MCF 10A (cell line): ENCODE results near the gene CENPU. TPM values are rescaled to one million over a fixed set of nuclear protein-coding genes. Genes with fewer than 3 reads are reported as not detected.
A peak's percentile ranks its signal among the peaks of the same experiment; 100 is the strongest.

Source experiments
- BruUV-seq: library from RNA; stranded (reverse); fragments of 400-500 nt; replicated peaks from 2 replicates; lab custom pipeline; 2021; lab: Mats Ljungman, UMichigan
- CTCF ChIA-PET: fragments of 300-600 bp; sonication (Branson Sonifier 250); formaldehyde crosslinking; extraction: SDS; loops from one replicate; lab custom pipeline; 2021; ENCODE audit warnings: antibody characterized with exemption, inconsistent platforms; lab: Yijun Ruan, JAX
- POLR2A ChIA-PET: fragments of 300-600, 350-650 bp; sonication (Branson Sonifier 250); formaldehyde crosslinking; extraction: SDS; loops from one replicate; lab custom pipeline; 2020; ENCODE audit warnings: antibody characterized with exemption, inconsistent platforms; lab: Yijun Ruan, JAX
- DNase-seq: peaks from one replicate; pipeline ENCODE4 v3.0.0-alpha.2; 2018; ENCODE audit not compliant: unreplicated experiment
- H3K27ac Mint-ChIP-seq: one replicate; pipeline ENCODE4 v1.8.0; 2022; ENCODE audit warnings: mild to moderate bottlenecking, low read depth, mixed read lengths; ENCODE audit not compliant: unreplicated experiment
- H3K27me3 Mint-ChIP-seq: one replicate; pipeline ENCODE4 v1.8.0; 2022; ENCODE audit warnings: mixed read lengths; ENCODE audit not compliant: insufficient read depth, unreplicated experiment
- H3K36me3 Mint-ChIP-seq: one replicate; pipeline ENCODE4 v1.8.0; 2022; ENCODE audit warnings: mild to moderate bottlenecking, moderate library complexity, mixed read lengths; ENCODE audit not compliant: insufficient read depth, unreplicated experiment
- H3K4me1 Mint-ChIP-seq: one replicate; pipeline ENCODE4 v1.8.0; 2022; ENCODE audit warnings: mixed read lengths; ENCODE audit not compliant: insufficient read depth, unreplicated experiment
- H3K4me3 Mint-ChIP-seq: one replicate; pipeline ENCODE4 v1.8.0; 2022; ENCODE audit warnings: mild to moderate bottlenecking, moderate library complexity, mixed read lengths; ENCODE audit not compliant: unreplicated experiment
- H3K9me3 Mint-ChIP-seq: one replicate; pipeline ENCODE4 v1.8.0; 2022; ENCODE audit warnings: mixed read lengths; ENCODE audit not compliant: unreplicated experiment
- CTCF ChIP-seq: fragments of 200-600 bp; IDR thresholded peaks from one replicate; pipeline ENCODE4 v1.8.0; 2022; ENCODE audit warnings: antibody characterized with exemption, mild to moderate bottlenecking; ENCODE audit not compliant: unreplicated experiment
- intact Hi-C: fragments of 100-400 bp; cut with micrococcal nuclease; formaldehyde crosslinking; loops from 2 replicates; pipeline ENCODE4 v1.14.1; 2022
- total RNA-seq: library from RNA; stranded (reverse); gene quantifications from 2 replicates; pipeline ENCODE4 v1.2.3, GENCODE V29; 2022

The CENPU gene
- total RNA-seq, 1 experiment from 2014 or later, result 22.3 TPM

GRCh38 chr4:184649026-184649970 is 84.6 kb downstream of the CENPU start, which contains the start of the genes CASP3 and PRIMPOL:
CASP3 (minus strand) TSS chr4:184649447; CDS start chr4:184638453, 10,994 bp downstream.
PRIMPOL (plus strand) TSS chr4:184649738; CDS start chr4:184657141, 7,403 bp downstream.
- intact Hi-C loops, result loop anchor here (1.0 to 10.0 kb wide), 8 partner anchors 40 to 448 kb away; partner anchors contain the start of genes CENPU and IRF2
- H3K9me3 Mint-ChIP-seq, result no peaks in the 10 kb centered on the region
- POLR2A ChIA-PET, result interaction anchor here (0.6 to 4.3 kb wide), 26 partner anchors 10 to 723 kb away, joined by 3 to 53 read pairs (median 4); partner anchors contain the start of genes CENPU and IRF2
- BruUV-seq, result no TSS peak
- CTCF ChIA-PET, result interaction anchor here (0.6 to 1.3 kb wide), 10 partner anchors 17 to 485 kb away, joined by 3 to 6 read pairs (median 3); no protein-coding TSS in a partner anchor
- H3K4me1 Mint-ChIP-seq, result peaks cover 37% of the 10 kb centered on the region
- H3K27me3 Mint-ChIP-seq, result no peaks in the 10 kb centered on the region
- H3K4me3 Mint-ChIP-seq, result peak within 1 kb of the TSS; percentile 81
- H3K36me3 Mint-ChIP-seq, result peaks cover 7% of the 10 kb centered on the region
- DNase-seq, result peak; percentile 94
- no peak for TF ChIP-seq CTCF
- H3K27ac Mint-ChIP-seq, result peak within 1 kb of the TSS; percentile 78

GRCh38 chr4:184648313-184649025 is 85.4 kb downstream of the CENPU start:
- POLR2A ChIA-PET, result interaction anchor here (0.6 to 4.3 kb wide), 22 partner anchors 10 to 723 kb away, joined by 3 to 53 read pairs (median 4); partner anchors contain the start of gene CENPU
- Mint-ChIP-seq H3K4me1 (peaks cover 37% of the 10 kb centered on the region), H3K4me3 (peak overlapping the region; percentile 81), H3K9me3 (no peaks in the 10 kb centered on the region), H3K27ac (peak overlapping the region; percentile 78), H3K36me3 (peaks cover 7% of the 10 kb centered on the region), H3K27me3 (no peaks in the 10 kb centered on the region)
- intact Hi-C loops, result loop anchor here (1.0 to 10.0 kb wide), 8 partner anchors 40 to 448 kb away; partner anchors contain the start of genes CENPU and IRF2
- CTCF ChIA-PET, result interaction anchor here (0.6 to 1.9 kb wide), 9 partner anchors 14 to 384 kb away, joined by 3 to 10 read pairs (median 4); partner anchors contain the start of gene CENPU
- DNase-seq, result peak; percentile 58
- no peak for TF ChIP-seq CTCF
- BruUV-seq, result no TSS peak

- DNase-seq, result no peak
- CTCF ChIA-PET, result interaction anchor here (0.8 to 1.9 kb wide), 6 partner anchors 11 to 384 kb away, joined by 3 to 10 read pairs (median 5); partner anchors contain the start of gene CENPU
- H3K4me1 Mint-ChIP-seq, result peaks cover 37% of the 10 kb centered on the region
- no peak for TF ChIP-seq CTCF
- no peaks in the 10 kb centered on the region for H3K9me3 Mint-ChIP-seq
- H3K27ac Mint-ChIP-seq, result peak overlapping the region; percentile 78
- peak overlapping the region; percentile 81 for H3K4me3 Mint-ChIP-seq
- POLR2A ChIA-PET, result interaction anchor here (0.7 to 4.3 kb wide), 16 partner anchors 9 to 361 kb away, joined by 3 to 53 read pairs (median 5); partner anchors contain the start of gene CENPU
- peaks cover 7% of the 10 kb centered on the region for H3K36me3 Mint-ChIP-seq
- no TSS peak for BruUV-seq
- H3K27me3 Mint-ChIP-seq, result no peaks in the 10 kb centered on the region
- intact Hi-C loops, result loop anchor here (2.0 to 10.0 kb wide), 6 partner anchors 41 to 449 kb away; partner anchors contain the start of gene IRF2
Observed at GRCh38 chr4:184648054-184648312, 85.9 kb downstream of the CENPU start.
